Measurements from ENCODE around the gene ZER1.

DNA sequence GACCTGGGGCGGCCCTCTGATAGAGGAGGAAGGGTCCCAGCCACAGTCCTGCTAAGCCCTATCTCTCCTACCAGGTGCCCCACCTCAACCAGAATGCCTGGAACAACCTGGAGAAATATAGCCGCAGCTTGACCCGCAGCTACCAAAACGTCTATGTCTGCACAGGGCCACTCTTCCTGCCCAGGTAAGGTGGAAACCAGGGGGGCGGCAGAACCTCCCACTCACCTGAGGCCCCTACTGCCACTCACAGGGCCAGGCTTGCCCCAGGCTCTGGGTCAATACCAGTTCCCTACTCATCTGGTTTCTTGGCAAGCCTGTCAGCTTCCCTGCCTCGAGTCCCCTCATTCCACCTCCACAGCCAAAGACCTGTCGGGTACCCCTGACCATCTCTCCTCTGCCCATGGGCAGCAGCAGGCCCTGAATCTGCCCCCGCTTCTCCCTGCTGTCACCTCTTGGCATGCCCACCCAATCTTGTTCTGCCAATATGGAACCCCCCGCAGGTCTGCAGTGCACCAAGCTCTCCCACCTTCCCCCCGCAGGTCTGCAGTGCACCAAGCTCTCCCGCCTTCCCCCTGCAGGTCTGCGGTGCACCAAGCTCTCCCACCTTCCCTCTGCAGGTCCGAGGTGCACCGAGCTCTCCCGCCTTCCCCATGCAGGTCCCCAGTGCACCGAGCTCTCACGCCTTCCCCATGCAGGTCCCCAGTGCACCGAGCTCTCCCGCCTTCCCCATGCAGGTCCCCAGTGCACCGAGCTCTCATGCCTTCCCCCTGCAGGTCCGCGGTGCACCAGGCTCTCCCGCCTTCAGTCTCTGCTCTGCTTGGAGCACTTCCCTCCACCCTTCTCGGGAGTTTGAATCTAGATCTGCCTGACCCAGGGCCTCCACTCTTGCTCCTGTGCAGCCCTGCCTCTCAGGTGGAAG, 49.2 kb upstream of the ZER1 start:
- TF ChIP-seq, protein P1, sequence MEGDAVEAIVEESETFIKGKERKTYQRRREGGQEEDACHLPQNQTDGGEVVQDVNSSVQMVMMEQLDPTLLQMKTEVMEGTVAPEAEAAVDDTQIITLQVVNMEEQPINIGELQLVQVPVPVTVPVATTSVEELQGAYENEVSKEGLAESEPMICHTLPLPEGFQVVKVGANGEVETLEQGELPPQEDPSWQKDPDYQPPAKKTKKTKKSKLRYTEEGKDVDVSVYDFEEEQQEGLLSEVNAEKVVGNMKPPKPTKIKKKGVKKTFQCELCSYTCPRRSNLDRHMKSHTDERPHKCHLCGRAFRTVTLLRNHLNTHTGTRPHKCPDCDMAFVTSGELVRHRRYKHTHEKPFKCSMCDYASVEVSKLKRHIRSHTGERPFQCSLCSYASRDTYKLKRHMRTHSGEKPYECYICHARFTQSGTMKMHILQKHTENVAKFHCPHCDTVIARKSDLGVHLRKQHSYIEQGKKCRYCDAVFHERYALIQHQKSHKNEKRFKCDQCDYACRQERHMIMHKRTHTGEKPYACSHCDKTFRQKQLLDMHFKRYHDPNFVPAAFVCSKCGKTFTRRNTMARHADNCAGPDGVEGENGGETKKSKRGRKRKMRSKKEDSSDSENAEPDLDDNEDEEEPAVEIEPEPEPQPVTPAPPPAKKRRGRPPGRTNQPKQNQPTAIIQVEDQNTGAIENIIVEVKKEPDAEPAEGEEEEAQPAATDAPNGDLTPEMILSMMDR (IDR thresholded peaks at IDR 0.05; ENCODE audit: insufficient read depth, low read length, poor library complexity, severe bottlenecking) = no peak
- TF ChIP-seq EZH2phosphoT487 (conservative IDR thresholded peaks at IDR 0.05; ENCODE audit: low read length) = no peak

Data from SU-DHL-6 (cell line).